ENCODE data around the gene RAB27B. TPM values are rescaled to one million over a fixed set of nuclear protein-coding genes. Genes with fewer than 3 reads are reported as not detected.
"Not testable (repeated sequence)": the region's sequence is repeated elsewhere in the genome, so short reads cannot be mapped to it uniquely, and the experiment has no call there.

Gene RAB27B
- total RNA-seq, 2 donors from 2014 or later, result 9.7 to 16.0 TPM

- no peak for ATAC-seq
- intact Hi-C loops (cut with DNase I, micrococcal nuclease), result no loop called here
- DNase-seq, result no peak
Observed at GRCh38 chr18:54852780-54853675, 24.8 kb downstream of the RAB27B start.

GRCh38 chr18:54855050-54855449 lies 26.8 kb downstream of the RAB27B start:
- ATAC-seq; DNase-seq; intact Hi-C loops (cut with DNase I, micrococcal nuclease): not testable (repeated sequence)

DNA sequence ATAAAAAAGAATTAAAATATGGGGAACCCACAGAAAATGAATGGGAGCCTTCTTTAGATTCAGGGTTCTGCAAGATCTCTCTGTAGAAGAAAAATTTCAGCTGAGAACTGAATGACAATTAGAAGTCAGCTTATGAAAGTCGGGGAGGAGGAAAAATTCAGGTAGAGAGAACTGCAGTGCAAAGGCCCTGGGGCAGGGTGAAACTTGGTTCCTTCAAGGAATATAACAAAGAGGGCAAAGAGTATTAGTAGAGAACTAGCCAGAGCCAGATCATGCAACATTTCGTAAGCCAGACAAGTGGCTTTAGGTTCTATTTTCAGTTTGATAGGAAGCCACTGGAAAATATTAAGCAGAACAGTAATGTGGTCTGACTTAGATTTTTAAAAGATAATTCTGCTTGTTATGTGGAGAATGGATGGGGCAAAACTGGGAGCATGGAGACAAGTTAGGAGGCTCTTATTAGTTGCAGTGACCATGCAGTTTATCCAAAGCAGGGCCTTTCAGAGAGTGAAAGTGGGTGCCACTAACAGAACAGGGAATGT lies 27.9 kb downstream of the RAB27B start:
- DNase-seq, result no peak
- ATAC-seq, result no peak
- intact Hi-C loops (cut with DNase I, micrococcal nuclease), result no loop called here

GRCh38 chr18:54857499-54857898 lies 29.2 kb downstream of the RAB27B start:
- intact Hi-C loops (cut with DNase I, micrococcal nuclease), result no loop called here
- DNase-seq (no peak), ATAC-seq (no peak)

DNA sequence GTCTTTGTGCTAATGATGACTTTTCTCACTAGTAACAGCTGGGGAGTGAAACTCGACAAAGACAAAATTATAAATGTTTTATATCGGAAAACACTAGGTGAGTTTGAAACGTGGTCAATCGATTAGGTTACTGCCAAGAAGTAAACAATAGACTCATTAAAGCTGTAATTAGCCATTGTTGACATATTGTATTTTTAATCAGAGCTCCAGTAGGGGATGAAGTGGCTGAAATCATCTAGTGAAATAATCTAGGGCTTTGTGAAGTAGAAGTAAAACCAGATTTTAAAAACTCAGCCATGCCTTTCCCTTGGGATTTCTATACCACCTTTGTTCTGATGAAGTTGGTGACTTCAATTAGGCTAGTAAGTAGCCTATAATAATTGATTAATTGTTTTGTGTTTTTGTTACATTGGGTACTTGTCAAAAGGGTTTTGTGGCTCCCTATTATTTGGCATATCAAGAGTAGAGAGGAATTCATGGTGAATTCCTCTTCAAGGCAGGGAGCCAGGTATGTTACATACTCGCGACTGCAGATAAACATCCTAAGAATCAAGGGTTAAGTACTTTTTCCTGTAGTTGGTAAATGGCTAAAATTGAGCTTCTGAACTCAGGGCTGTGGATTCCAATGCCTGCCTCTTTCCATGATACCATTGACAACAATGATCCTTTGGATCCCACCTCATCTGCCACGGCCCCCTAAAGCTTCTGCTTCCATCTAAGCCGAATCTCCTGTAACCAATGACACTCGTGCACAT lies 31.6 kb downstream of the RAB27B start:
- DNase-seq (no peak), ATAC-seq (no peak)
- intact Hi-C loops (cut with DNase I, micrococcal nuclease), result no loop called here

GRCh38 chr18:54860941-54861340 lies 32.7 kb downstream of the RAB27B start:
- intact Hi-C loops (cut with DNase I, micrococcal nuclease), result no loop called here
- DNase-seq (no peak), ATAC-seq (no peak)

GRCh38 chr18:54867131-54867530 lies 38.9 kb downstream of the RAB27B start:
- DNase-seq, result no peak
- no peak for ATAC-seq
- intact Hi-C loops (cut with DNase I, micrococcal nuclease), result no loop called here

GRCh38 chr18:54871231-54871630 lies 43.0 kb downstream of the RAB27B start:
- no peak for ATAC-seq
- no peak for DNase-seq
- intact Hi-C loops (cut with DNase I, micrococcal nuclease), result no loop called here

DNA sequence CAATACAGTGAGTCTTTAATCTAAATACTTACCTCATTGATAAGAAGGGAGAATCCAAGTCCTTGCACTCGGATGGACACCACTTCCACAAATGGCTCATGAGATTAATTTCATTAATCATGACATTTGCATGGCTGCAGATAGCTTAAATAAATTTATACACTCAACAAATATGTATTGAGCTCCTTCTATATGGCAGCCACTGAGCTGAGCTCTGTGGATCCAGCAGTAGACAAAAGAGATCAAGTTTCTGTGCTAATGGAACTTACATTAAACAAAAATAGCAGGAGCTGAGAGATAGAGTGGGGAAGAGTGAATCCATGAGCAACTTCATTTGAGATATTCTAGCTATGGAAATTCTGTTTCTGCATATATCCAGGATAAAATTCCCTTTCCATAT lies 44.4 kb downstream of the RAB27B start:
- intact Hi-C loops (cut with DNase I, micrococcal nuclease), result no loop called here
- ATAC-seq, result no peak
- no peak for DNase-seq

- intact Hi-C loops (cut with DNase I, micrococcal nuclease), result no loop called here
- ATAC-seq (peak; percentile 98), DNase-seq (peak; percentile 37 to 62)
Observed at GRCh38 chr18:54873884-54874255, 45.6 kb downstream of the RAB27B start.

DNA sequence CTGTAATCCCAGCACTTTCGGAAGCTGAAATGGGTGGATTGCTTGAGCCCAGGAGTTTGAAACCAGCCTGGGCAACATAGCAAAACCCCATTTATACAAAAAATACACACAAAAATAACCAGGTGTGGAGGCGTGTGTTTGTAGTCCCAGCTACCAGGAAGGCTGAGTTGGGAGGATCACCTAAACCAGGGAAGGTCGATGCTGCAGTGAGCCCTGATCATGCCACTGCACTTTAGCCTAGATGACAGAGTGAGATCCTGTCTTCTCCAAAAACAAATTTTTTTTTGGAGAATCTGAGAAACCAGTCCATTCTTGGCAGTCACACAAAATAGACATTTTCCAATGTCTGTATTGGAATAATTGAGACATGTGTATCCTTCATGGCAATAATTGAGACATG lies 46.8 kb downstream of the RAB27B start:
- DNase-seq, result no peak
- intact Hi-C loops (cut with DNase I, micrococcal nuclease), result no loop called here
- no peak for ATAC-seq

DNA sequence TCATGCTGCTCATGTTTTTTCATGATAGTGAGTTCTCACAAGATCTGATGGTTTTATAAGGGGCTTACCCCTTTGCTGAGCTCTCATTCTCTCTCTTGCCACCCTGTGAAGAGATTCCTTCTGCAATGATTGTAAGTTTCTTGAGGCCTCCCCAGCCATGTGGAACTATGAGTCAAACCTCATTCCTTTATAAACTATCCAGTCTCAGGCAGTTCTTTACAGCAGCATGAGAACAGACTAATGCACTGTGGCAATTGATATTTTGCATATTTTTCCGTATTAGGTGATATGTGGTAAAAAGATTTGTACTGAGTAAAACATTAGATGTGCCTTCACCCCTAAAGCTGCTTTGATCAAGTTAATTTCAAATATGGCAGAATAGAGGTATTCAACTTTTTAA lies 48.8 kb downstream of the RAB27B start:
- no peak for ATAC-seq
- no peak for DNase-seq
- intact Hi-C loops (cut with DNase I, micrococcal nuclease), result no loop called here

- intact Hi-C loops (cut with DNase I, micrococcal nuclease), result no loop called here
- ATAC-seq, result no peak
- DNase-seq, result no peak
Observed at GRCh38 chr18:54878159-54878622, 49.9 kb downstream of the RAB27B start.

GRCh38 chr18:54878659-54879358 lies 50.5 kb downstream of the RAB27B start:
- no peak for ATAC-seq
- DNase-seq, result no peak
- intact Hi-C loops (cut with DNase I, micrococcal nuclease), result no loop called here

DNA sequence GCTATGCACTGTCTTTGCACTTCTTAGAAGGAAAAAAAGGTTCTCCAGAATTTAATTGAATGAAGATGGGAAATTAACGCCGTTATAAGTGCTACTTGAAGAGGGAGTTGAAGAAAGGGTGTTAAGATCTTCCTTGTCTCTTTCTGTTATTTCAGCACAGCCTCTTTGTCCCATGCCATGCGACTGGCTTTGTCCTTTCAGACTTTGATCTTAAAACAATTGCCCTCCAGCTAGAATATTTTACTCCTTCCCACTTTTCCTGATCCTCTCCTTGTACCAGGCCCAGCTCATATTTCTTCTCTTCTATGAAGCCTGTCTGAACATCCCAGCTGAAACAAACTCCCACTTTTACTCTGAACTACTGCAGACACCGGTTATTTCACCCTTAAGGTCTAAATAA lies 51.4 kb downstream of the RAB27B start:
- intact Hi-C loops (cut with DNase I, micrococcal nuclease), result no loop called here
- ATAC-seq, result no peak

DNA sequence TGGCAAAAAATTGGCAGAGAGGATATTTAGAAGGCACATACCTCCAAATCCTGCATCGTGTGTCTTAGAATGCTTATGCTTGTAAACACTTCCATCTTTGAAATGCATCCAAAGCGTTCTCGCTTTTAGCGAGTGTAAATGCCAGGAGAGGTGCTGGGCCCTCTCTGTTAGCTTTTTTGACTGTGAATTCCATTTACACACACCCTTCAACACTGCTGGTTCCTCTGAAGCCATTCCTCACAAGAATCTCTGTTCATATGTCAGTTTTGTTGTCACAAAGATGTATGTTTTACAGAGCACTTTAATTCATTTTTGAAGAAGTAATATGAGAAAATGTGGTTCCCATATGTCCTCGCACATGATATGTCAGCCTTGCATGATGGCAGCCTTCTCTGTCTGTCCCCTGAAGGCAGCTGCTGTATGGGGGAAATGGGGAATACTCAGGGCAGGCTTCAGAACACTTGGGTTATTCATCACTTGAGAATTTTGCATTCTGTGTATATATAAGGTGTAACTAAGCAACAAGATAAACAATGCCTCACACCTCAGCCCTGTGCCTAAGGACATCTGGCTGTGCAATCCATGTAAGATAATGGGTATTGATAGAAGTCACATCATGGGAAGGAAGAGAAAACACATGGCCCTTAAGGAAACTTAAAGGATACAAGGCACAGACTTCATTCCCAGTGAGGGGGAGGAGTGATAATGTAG lies 52.3 kb downstream of the RAB27B start:
- ATAC-seq (peak; percentile 59), DNase-seq (no peak)
- intact Hi-C loops (cut with DNase I, micrococcal nuclease), result no loop called here

More for the DNA sequence above, 51.4 kb downstream of the RAB27B start:
- no peak for DNase-seq

DNA sequence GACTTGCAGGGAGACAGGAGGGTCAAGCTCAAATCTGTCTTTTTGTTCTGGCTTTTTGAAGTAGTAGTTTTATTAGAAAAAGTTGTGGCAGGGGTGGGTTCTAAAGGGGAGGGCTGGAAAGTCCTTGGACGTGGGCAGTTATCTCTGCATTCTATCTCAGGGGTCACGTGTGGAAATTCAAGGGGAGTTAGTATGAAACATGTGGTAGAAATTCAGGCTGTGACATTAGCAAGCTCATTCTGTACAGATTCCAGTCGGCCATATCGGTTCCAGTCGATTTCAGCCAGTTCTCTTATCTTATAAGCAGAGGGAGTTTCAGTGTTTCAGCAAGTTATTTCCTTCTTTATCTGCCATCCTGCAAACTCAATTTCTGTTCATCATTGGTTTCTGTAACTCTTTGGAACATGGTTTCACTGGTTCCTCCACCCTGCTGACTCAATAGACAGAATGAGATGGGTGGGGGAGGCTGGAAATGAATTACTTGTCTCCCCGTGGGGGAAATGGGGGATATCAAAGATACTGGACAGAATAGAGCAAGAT lies 53.0 kb downstream of the RAB27B start:
- ATAC-seq (no peak), DNase-seq (no peak)
- intact Hi-C loops (cut with DNase I, micrococcal nuclease), result no loop called here

GRCh38 chr18:54882318-54882717 lies 54.0 kb downstream of the RAB27B start:
- DNase-seq (no peak), ATAC-seq (no peak)
- intact Hi-C loops (cut with DNase I, micrococcal nuclease), result no loop called here

All from left colon (tissue), 2 donors.